ENCODE data around the gene SNX19. TPM values are rescaled to one million over a fixed set of nuclear protein-coding genes. Genes with fewer than 3 reads are reported as not detected.

The SNX19 gene
- polyA plus RNA-seq, 1 of the 3 experiments (the other 2 are of a cell fraction), result 16.6 TPM

DNA sequence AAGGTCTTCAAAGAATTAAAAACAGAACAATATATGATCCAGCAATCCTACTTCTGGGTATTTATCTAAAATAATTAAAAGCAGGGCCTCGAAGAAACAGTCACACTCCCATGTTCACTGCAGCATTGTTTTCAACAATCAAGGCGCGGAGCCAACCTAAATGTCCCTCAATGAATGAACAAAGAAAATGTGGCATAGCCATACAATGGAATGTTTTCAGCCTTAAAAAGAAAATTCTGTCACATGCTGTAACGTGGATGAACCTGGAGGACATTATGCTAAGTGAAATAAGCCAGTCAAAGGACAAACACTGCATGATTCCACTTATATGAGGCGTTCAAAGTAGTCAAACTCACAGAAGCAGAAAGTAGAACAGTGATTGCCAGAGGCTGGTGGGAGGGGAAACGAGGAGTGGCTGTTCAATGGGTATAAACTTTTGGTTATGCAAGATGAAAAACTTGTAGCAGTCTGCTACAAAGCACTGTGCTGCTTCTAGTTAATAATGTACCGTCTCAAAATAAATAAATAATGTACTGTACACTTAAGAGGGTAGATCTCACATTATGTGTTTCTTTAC lies 41.2 kb downstream of the SNX19 start:
- CTCF ChIA-PET, result interaction anchor here (0.6 to 25.0 kb wide), 4 partner anchors 13 to 888 kb away, joined by 3 to 747 read pairs (median 68); partner anchors contain the start of genes ADAMTS15 and ADAMTS8
- TF ChIP-seq ELF1 (IDR thresholded peaks at IDR 0.05), result no peak
- no peak for TF ChIP-seq RCOR1 (IDR thresholded peaks at IDR 0.05; ENCODE audit: low read length)
- no peak for TF ChIP-seq JUND (IDR thresholded peaks at IDR 0.05)
- no peak for TF ChIP-seq TAF1 (IDR thresholded peaks at IDR 0.05; ENCODE audit: borderline replicate concordance, low read depth, low read length)
- TF ChIP-seq RXRA (IDR thresholded peaks at IDR 0.05; ENCODE audit: borderline replicate concordance, low read depth), result no peak
- TF ChIP-seq SMC3 (IDR thresholded peaks at IDR 0.05; ENCODE audit: low read depth, low read length), result no peak
- no peak for TF ChIP-seq FOXJ3 (CRISPR knock-in tag; IDR thresholded peaks at IDR 0.05)
- TF ChIP-seq, protein P1, sequence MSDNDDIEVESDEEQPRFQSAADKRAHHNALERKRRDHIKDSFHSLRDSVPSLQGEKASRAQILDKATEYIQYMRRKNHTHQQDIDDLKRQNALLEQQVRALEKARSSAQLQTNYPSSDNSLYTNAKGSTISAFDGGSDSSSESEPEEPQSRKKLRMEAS (IDR thresholded peaks at IDR 0.05; ENCODE audit: low read depth), result no peak
- no peak for TF ChIP-seq MEF2A (IDR thresholded peaks at IDR 0.05; ENCODE audit: borderline replicate concordance, low read depth)
- no peak for TF ChIP-seq EZH2phosphoT487 (IDR thresholded peaks at IDR 0.05; ENCODE audit: borderline replicate concordance, low read depth)
- no peak for TF ChIP-seq TEAD4 (IDR thresholded peaks at IDR 0.05; ENCODE audit: borderline replicate concordance, insufficient read depth)
- TF ChIP-seq, protein P2, sequence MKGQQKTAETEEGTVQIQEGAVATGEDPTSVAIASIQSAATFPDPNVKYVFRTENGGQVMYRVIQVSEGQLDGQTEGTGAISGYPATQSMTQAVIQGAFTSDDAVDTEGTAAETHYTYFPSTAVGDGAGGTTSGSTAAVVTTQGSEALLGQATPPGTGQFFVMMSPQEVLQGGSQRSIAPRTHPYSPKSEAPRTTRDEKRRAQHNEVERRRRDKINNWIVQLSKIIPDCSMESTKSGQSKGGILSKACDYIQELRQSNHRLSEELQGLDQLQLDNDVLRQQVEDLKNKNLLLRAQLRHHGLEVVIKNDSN (IDR thresholded peaks at IDR 0.05; ENCODE audit: borderline replicate concordance, low read depth), result no peak

DNA sequence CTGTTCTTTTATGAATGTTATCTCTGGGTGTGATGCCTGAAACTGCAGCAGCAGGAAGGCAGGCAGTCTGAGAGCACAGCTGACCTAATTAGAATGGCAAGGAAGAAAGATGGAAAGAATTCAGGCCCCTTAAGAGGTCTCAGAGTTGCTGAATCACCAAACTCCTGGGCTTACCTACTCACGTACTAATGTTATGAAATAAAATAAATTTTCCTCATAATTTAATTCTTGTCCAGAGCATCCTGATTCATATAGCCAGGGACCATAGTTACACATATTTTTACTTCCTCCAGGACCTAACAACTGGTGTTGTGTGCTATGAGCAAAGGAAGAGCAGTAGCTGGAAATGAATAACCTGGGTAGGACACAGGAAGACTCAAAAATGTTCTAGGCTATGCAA lies 41.9 kb downstream of the SNX19 start:
- no peak for DNase-seq
- Histone ChIP-seq H3K9ac (peak overlapping the region; percentile 30; the same call in 1 of the 2 replicates), H3K36me3 (replicated peaks in 1 of 2; ENCODE audit: control insufficient read depth in 1 of 2, insufficient read depth in 2 of 2, low read length in 1 of 2) (peaks cover 50 to 71% of the 10 kb centered on the region in 2 experiments), H3K4me2 (no peak overlapping the region), H3K9me3 (no peaks in the 10 kb centered on the region), H3K9me2 (no peaks in the 10 kb centered on the region), H2AFZ (ENCODE audit: low read depth) (no peak overlapping the region), H3F3A (replicated peaks; ENCODE audit: insufficient read depth) (peaks cover 13% of the 10 kb centered on the region), H3K4me1 (ENCODE audit: control insufficient read depth in 1 of 2, insufficient read depth in 2 of 2, low read depth in 1 of 2, low read length in 1 of 2) (peaks cover 0 to 11% of the 10 kb centered on the region in 2 experiments; a peak in 1 of 4 replicates), H4K20me1 (ENCODE audit: insufficient read depth) (no peaks in the 10 kb centered on the region), H3K4me3 (ENCODE audit: low read depth in 2 of 2, low read length in 1 of 2) (no peak overlapping the region), H3K27ac (ENCODE audit: low read depth in 2 of 2, low read length in 1 of 2) (peak overlapping the region in 1 of 2 experiments; percentile 72; a peak in 2 of 4 replicates), H3K79me2 (ENCODE audit: insufficient read depth) (no peaks in the 10 kb centered on the region), H3K27me3 (ENCODE audit: insufficient read depth) (no peaks in the 10 kb centered on the region)
- CTCF ChIA-PET, result interaction anchor here (11.0 to 25.0 kb wide), 2 partner anchors 13 to 438 kb away, joined by 101 to 747 read pairs; partner anchors contain the start of genes ADAMTS15 and ADAMTS8
- WGBS (ENCODE audit: low lambda C conversion rate), result 16% methylated on average over 1 of the region's 1 CpG
- TF ChIP-seq, protein P3, sequence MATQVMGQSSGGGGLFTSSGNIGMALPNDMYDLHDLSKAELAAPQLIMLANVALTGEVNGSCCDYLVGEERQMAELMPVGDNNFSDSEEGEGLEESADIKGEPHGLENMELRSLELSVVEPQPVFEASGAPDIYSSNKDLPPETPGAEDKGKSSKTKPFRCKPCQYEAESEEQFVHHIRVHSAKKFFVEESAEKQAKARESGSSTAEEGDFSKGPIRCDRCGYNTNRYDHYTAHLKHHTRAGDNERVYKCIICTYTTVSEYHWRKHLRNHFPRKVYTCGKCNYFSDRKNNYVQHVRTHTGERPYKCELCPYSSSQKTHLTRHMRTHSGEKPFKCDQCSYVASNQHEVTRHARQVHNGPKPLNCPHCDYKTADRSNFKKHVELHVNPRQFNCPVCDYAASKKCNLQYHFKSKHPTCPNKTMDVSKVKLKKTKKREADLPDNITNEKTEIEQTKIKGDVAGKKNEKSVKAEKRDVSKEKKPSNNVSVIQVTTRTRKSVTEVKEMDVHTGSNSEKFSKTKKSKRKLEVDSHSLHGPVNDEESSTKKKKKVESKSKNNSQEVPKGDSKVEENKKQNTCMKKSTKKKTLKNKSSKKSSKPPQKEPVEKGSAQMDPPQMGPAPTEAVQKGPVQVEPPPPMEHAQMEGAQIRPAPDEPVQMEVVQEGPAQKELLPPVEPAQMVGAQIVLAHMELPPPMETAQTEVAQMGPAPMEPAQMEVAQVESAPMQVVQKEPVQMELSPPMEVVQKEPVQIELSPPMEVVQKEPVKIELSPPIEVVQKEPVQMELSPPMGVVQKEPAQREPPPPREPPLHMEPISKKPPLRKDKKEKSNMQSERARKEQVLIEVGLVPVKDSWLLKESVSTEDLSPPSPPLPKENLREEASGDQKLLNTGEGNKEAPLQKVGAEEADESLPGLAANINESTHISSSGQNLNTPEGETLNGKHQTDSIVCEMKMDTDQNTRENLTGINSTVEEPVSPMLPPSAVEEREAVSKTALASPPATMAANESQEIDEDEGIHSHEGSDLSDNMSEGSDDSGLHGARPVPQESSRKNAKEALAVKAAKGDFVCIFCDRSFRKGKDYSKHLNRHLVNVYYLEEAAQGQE (IDR thresholded peaks at IDR 0.05; ENCODE audit: low read depth, low read length), result no peak
- no peak for TF ChIP-seq RXRA (IDR thresholded peaks at IDR 0.05; ENCODE audit: borderline replicate concordance, low read depth)
- TF ChIP-seq MEF2A (IDR thresholded peaks at IDR 0.05; ENCODE audit: borderline replicate concordance, low read depth), result no peak
- TF ChIP-seq, protein P4, sequence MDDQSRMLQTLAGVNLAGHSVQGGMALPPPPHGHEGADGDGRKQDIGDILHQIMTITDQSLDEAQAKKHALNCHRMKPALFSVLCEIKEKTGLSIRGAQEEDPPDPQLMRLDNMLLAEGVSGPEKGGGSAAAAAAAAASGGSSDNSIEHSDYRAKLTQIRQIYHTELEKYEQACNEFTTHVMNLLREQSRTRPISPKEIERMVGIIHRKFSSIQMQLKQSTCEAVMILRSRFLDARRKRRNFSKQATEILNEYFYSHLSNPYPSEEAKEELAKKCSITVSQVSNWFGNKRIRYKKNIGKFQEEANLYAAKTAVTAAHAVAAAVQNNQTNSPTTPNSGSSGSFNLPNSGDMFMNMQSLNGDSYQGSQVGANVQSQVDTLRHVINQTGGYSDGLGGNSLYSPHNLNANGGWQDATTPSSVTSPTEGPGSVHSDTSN (IDR thresholded peaks at IDR 0.05), result no peak
- TF ChIP-seq, protein P5, sequence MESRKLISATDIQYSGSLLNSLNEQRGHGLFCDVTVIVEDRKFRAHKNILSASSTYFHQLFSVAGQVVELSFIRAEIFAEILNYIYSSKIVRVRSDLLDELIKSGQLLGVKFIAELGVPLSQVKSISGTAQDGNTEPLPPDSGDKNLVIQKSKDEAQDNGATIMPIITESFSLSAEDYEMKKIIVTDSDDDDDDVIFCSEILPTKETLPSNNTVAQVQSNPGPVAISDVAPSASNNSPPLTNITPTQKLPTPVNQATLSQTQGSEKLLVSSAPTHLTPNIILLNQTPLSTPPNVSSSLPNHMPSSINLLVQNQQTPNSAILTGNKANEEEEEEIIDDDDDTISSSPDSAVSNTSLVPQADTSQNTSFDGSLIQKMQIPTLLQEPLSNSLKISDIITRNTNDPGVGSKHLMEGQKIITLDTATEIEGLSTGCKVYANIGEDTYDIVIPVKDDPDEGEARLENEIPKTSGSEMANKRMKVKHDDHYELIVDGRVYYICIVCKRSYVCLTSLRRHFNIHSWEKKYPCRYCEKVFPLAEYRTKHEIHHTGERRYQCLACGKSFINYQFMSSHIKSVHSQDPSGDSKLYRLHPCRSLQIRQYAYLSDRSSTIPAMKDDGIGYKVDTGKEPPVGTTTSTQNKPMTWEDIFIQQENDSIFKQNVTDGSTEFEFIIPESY (IDR thresholded peaks at IDR 0.05; ENCODE audit: borderline replicate concordance, low read depth), result no peak
- POLR2A ChIA-PET, result no interaction called here

More for the DNA sequence above, 41.2 kb downstream of the SNX19 start:
- no peak overlapping the region for H2AFZ ChIP-seq (ENCODE audit: low read depth)
- H3F3A ChIP-seq (replicated peaks; ENCODE audit: insufficient read depth), result peaks cover 13% of the 10 kb centered on the region
- POLR2A ChIA-PET, result no interaction called here
- WGBS (ENCODE audit: low lambda C conversion rate), result 88% methylated on average over 7 of the region's 7 CpGs
- H3K9me3 ChIP-seq, result no peaks in the 10 kb centered on the region
- H3K27me3 ChIP-seq (ENCODE audit: insufficient read depth), result no peaks in the 10 kb centered on the region
- H4K20me1 ChIP-seq (ENCODE audit: insufficient read depth), result no peaks in the 10 kb centered on the region
- H3K27ac ChIP-seq (ENCODE audit: low read depth in 2 of 2, low read length in 1 of 2), result peak overlapping the region in 1 of 2 experiments; percentile 72; a peak in 2 of 4 replicates
- no peak overlapping the region for H3K4me3 ChIP-seq (ENCODE audit: low read depth in 2 of 2, low read length in 1 of 2)
- H3K36me3 ChIP-seq (replicated peaks in 1 of 2; ENCODE audit: control insufficient read depth in 1 of 2, insufficient read depth in 2 of 2, low read length in 1 of 2), result peaks cover 53 to 77% of the 10 kb centered on the region in 2 experiments
- DNase-seq, result no peak
- peaks cover 0 to 11% of the 10 kb centered on the region in 2 experiments; a peak in 1 of 4 replicates for H3K4me1 ChIP-seq (ENCODE audit: control insufficient read depth in 1 of 2, insufficient read depth in 2 of 2, low read depth in 1 of 2, low read length in 1 of 2)
- no peaks in the 10 kb centered on the region for H3K79me2 ChIP-seq (ENCODE audit: insufficient read depth)
- no peak overlapping the region for H3K4me2 ChIP-seq
- H3K9me2 ChIP-seq, result no peaks in the 10 kb centered on the region
- peak overlapping the region; percentile 20 for H3K9ac ChIP-seq

Data from SK-N-SH (cell line).